GM12878 (cell line): Measurements from ENCODE around the gene ARAP2. TPM values are rescaled to one million over a fixed set of nuclear protein-coding genes. Genes with fewer than 3 reads are reported as not detected.

ENCODE experiments used
- ATAC-seq: fragments of 200-7000 bp; cut with Tn5 transposase; 3 replicates; pipeline ENCODE4 v1.9.1; 2020; ENCODE audit warnings: mild to moderate bottlenecking, moderate library complexity
- BruUV-seq: library from RNA; stranded (reverse); fragments of 400-500 nt; replicated peaks from 2 replicates; lab custom pipeline; 2021; lab: Mats Ljungman, UMichigan
- CTCF ChIA-PET: fragments of 300-600 bp; sonication (Branson Sonifier 250); formaldehyde crosslinking; extraction: SDS; loops from one replicate; lab custom pipeline; 2021; ENCODE audit warnings: inconsistent platforms; lab: Yijun Ruan, JAX
- POLR2A ChIA-PET: fragments of 350-600 bp; formaldehyde crosslinking; extraction: SDS; loops from one replicate; lab custom pipeline; 2021; ENCODE audit warnings: inconsistent platforms; lab: Charles Lee
- RAD21 ChIA-PET: fragments of 300-600 bp; sonication (Branson Sonifier 250); formaldehyde crosslinking; loops from one replicate; lab custom pipeline; 2023; ENCODE audit warnings: antibody characterized with exemption; ENCODE audit not compliant: unreplicated experiment; lab: Charles Lee
- SMC1A ChIA-PET: fragments of 300-600 bp; sonication (Branson Sonifier 250); formaldehyde crosslinking; loops from one replicate; lab custom pipeline; 2023; ENCODE audit not compliant: unreplicated experiment, uncharacterized antibody; lab: Charles Lee
- DNase-seq: peaks from one replicate; pipeline ENCODE4 v3.0.0-alpha.2; 2011; ENCODE audit warnings: low read depth, low spot score
- FAIRE-seq: peaks from 3 replicates; lab custom pipeline; 2011; peaks lifted over from hg19 to GRCh38; lab: Jason Lieb, UNC
- H2AFZ ChIP-seq: 2 replicates; pipeline ENCODE4 v1.6.0; 2011; ENCODE audit warnings: low read depth, low read length, control low read depth; ENCODE audit not compliant: control insufficient read depth
- H3K27ac ChIP-seq: 2 replicates; pipeline ENCODE4 v1.5.1; 2011; ENCODE audit warnings: control low read depth; ENCODE audit not compliant: control insufficient read depth, insufficient read depth
- H3K27me3 ChIP-seq, 2 experiments: replicated peaks in 1 of 2; 2 replicates each; pipeline versions ENCODE4 v1.6.0 to v1.6.1; 2011; ENCODE audit warnings: low read length in 1 of 2; ENCODE audit not compliant: control insufficient read depth in 2 of 2, insufficient read depth in 2 of 2
- H3K36me3 ChIP-seq, 2 experiments: 2 replicates each; pipeline ENCODE4 v1.5.1; 2011; ENCODE audit warnings: low read length in 1 of 2; ENCODE audit not compliant: control insufficient read depth in 2 of 2, insufficient read depth in 2 of 2
- H3K4me1 ChIP-seq: 2 replicates; pipeline ENCODE4 v1.6.1; 2011; ENCODE audit warnings: mild to moderate bottlenecking, low read length, moderate library complexity, mixed read lengths; ENCODE audit not compliant: control insufficient read depth, insufficient read depth
- H3K4me2 ChIP-seq: 2 replicates; pipeline ENCODE4 v1.6.0; 2011; ENCODE audit warnings: control low read depth; ENCODE audit not compliant: control insufficient read depth, insufficient read depth
- H3K4me3 ChIP-seq: fragments of 200-600 bp; sonication (generic); 2 replicates; pipeline ENCODE4 v1.5.1; 2016
- H3K79me2 ChIP-seq: 2 replicates; pipeline ENCODE4 v1.6.0; 2011; ENCODE audit warnings: low read length; ENCODE audit not compliant: control insufficient read depth, insufficient read depth
- H3K9ac ChIP-seq: 2 replicates; pipeline ENCODE4 v1.8.0; 2011; ENCODE audit warnings: low read length, control low read depth, mixed read lengths; ENCODE audit not compliant: control insufficient read depth, insufficient read depth
- H3K9me3 ChIP-seq: replicated peaks from 3 replicates; pipeline ENCODE4 v1.5.1; 2011; ENCODE audit warnings: mild to moderate bottlenecking, low read length; ENCODE audit not compliant: control insufficient read depth, insufficient read depth
- H4K20me1 ChIP-seq: 2 replicates; pipeline ENCODE4 v1.6.0; 2011; ENCODE audit not compliant: control insufficient read depth, insufficient read depth
- CBX3 ChIP-seq: fragments of 200-600 bp; sonication (generic); IDR thresholded peaks from 2 replicates; pipeline ENCODE4 v1.6.1; 2016; ENCODE audit warnings: low read depth, borderline replicate concordance
- CEBPB ChIP-seq, 2 experiments: fragments of 150-350 bp in 1 of 2; IDR thresholded peaks; 2 replicates each; pipeline ENCODE4 v1.6.1; 2012 to 2014; ENCODE audit warnings: low read depth in 2 of 2, low read length in 2 of 2, borderline replicate concordance in 1 of 2, inconsistent platforms in 1 of 2
- CHD2 ChIP-seq: IDR thresholded peaks from 2 replicates; pipeline ENCODE4 v1.6.1; 2011; ENCODE audit warnings: low read depth, low read length, improper control_type of control experiment, borderline replicate concordance
- CREB1 ChIP-seq: IDR thresholded peaks from 2 replicates; pipeline ENCODE4 v1.6.1; 2012; ENCODE audit warnings: low read depth, mild to moderate bottlenecking, inconsistent platforms
- IKZF1 ChIP-seq: fragments of 450-650 bp; conservative IDR thresholded peaks from 2 replicates; pipeline ENCODE4 v1.6.1; 2017; ENCODE audit warnings: antibody characterized with exemption, mild to moderate bottlenecking
- JUNB ChIP-seq: IDR thresholded peaks from 2 replicates; pipeline ENCODE4 v1.6.1; 2016; ENCODE audit warnings: antibody characterized with exemption, mild to moderate bottlenecking
- KDM1A ChIP-seq: fragments of 200-600 bp; sonication (generic); IDR thresholded peaks from 2 replicates; pipeline ENCODE4 v1.6.1; 2016; ENCODE audit warnings: borderline replicate concordance
- KLF5 ChIP-seq: fragments of 450-650 bp; IDR thresholded peaks from 2 replicates; pipeline ENCODE4 v1.6.1; 2014; ENCODE audit warnings: mild to moderate bottlenecking; ENCODE audit not compliant: partially characterized antibody
- LARP7 ChIP-seq: fragments of 450-650 bp; IDR thresholded peaks from 2 replicates; pipeline ENCODE4 v1.6.1; 2017; ENCODE audit warnings: mild to moderate bottlenecking
- MYC ChIP-seq: IDR thresholded peaks from 2 replicates; pipeline ENCODE4 v1.6.1; 2011; ENCODE audit warnings: mild to moderate bottlenecking, low read length, moderate library complexity, inconsistent platforms; ENCODE audit not compliant: insufficient read depth, insufficient replicate concordance, insufficient read length, severe bottlenecking
- NFIC ChIP-seq: IDR thresholded peaks from 2 replicates; pipeline ENCODE4 v1.6.1; 2012; ENCODE audit warnings: low read depth, mild to moderate bottlenecking, inconsistent platforms, low read length, moderate library complexity
- NR2F1 ChIP-seq: fragments of 450-650 bp; conservative IDR thresholded peaks from 2 replicates; pipeline ENCODE4 v1.6.1; 2017; ENCODE audit warnings: mild to moderate bottlenecking
- PAX5 ChIP-seq: IDR thresholded peaks from 2 replicates; pipeline ENCODE4 v1.6.1; 2011; ENCODE audit warnings: low read depth, low read length, borderline replicate concordance
- ZBED1 ChIP-seq: IDR thresholded peaks from 2 replicates; pipeline ENCODE4 v1.6.1; 2016; ENCODE audit warnings: borderline replicate concordance
- ZNF274 ChIP-seq: IDR thresholded peaks from one replicate; pipeline ENCODE4 v1.8.0; 2011; ENCODE audit not compliant: insufficient read length, insufficient read depth
- WGBS: methylation state at CpG from one replicate; pipeline ENCODE4 v1.1.6; 2016; ENCODE audit warnings: low lambda C conversion rate; ENCODE audit not compliant: insufficient replicate concordance, insufficient coverage; ENCODE audit errors: missing lambda C conversion rate; 5-methylcytosine and 5-hydroxymethylcytosine counted together
- in situ Hi-C: fragments of 300-500 bp; cut with MboI; formaldehyde crosslinking; loops from 9 replicates; pipeline ENCODE4 v1.14.3; 2018; ENCODE audit warnings: mixed read lengths
- intact Hi-C: fragments of 100-400 bp; cut with micrococcal nuclease; formaldehyde crosslinking; loops from one replicate; pipeline ENCODE4 v1.14.2; 2022; ENCODE audit not compliant: unreplicated experiment
- polyA plus RNA-seq, 11 experiments: library from polyadenylated mRNA; depleted of rRNA in 4 of 11; unstranded in 6 of 11; stranded (reverse) in 5 of 11; fragments of >200 nt; fragmentation: Nextera tagmentation in 4 of 11; fragmentation: Illumina TruSeq in 1 of 11; extraction: Ambion mirVana in 4 of 11; extraction: Trizol in 1 of 11; gene quantifications; 1 replicate in 1 of 11; 2 replicates in 10 of 11; pipeline versions ENCODE4 v1.2.1 to v1.2.3, GENCODE V29; 2011 to 2016; ENCODE audit warnings: inconsistent platforms in 2 of 11, missing spikeins in 2 of 11, low read depth in 1 of 11
- total RNA-seq, 4 experiments: library from RNA; depleted of rRNA in 3 of 4; stranded (reverse); fragments of >200 nt in 3 of 4; fragmentation: Illumina TruSeq in 1 of 4; extraction: Trizol in 1 of 4; gene quantifications; 2 replicates each; pipeline versions ENCODE4 v1.2.1 to v1.2.3, GENCODE V29; 2013 to 2021
- TF ChIP-seq, protein P1 (sequence below): fragments of 450-650 bp; formaldehyde crosslinking; IDR thresholded peaks from 2 replicates; pipeline ENCODE4 v1.5.0; 2022; ENCODE audit warnings: mild to moderate bottlenecking, missing genetic modification characterization
- TF ChIP-seq, protein P2 (sequence below): fragments of 450-650 bp; IDR thresholded peaks from 2 replicates; pipeline ENCODE4 v1.6.1; 2017; ENCODE audit warnings: mild to moderate bottlenecking, moderate library complexity

ARAP2 gene
- total and polyA plus RNA-seq, 10 of the 15 experiments (the other 5 are each of a cell fraction or from before 2014, with no cell fraction given), result 5.4 to 36.1 (median 12.2) TPM

DNA sequence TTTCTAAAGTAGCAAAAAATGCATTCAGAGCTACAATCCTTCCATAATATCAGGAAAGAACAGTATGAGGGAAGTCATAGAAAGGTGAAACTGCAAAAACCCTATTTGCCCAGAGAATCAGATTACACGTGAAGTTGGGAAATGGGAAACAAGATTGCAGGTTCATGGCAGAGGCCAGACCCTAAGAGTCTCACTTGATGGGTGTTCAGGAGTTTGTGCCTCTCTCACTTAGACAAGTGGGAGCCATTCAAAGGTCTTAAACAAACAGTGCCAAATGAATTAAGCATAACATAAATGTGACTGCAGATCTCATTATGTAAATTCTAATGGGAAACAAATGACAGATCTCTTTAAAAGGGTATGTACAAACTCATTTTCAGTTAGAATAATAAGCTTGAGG, 91.6 kb downstream of the ARAP2 start (continued):
- TF ChIP-seq, protein P1, sequence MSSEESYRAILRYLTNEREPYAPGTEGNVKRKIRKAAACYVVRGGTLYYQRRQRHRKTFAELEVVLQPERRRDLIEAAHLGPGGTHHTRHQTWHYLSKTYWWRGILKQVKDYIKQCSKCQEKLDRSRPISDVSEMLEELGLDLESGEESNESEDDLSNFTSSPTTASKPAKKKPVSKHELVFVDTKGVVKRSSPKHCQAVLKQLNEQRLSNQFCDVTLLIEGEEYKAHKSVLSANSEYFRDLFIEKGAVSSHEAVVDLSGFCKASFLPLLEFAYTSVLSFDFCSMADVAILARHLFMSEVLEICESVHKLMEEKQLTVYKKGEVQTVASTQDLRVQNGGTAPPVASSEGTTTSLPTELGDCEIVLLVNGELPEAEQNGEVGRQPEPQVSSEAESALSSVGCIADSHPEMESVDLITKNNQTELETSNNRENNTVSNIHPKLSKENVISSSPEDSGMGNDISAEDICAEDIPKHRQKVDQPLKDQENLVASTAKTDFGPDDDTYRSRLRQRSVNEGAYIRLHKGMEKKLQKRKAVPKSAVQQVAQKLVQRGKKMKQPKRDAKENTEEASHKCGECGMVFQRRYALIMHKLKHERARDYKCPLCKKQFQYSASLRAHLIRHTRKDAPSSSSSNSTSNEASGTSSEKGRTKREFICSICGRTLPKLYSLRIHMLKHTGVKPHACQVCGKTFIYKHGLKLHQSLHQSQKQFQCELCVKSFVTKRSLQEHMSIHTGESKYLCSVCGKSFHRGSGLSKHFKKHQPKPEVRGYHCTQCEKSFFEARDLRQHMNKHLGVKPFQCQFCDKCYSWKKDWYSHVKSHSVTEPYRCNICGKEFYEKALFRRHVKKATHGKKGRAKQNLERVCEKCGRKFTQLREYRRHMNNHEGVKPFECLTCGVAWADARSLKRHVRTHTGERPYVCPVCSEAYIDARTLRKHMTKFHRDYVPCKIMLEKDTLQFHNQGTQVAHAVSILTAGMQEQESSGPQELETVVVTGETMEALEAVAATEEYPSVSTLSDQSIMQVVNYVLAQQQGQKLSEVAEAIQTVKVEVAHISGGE (CRISPR knock-in tag), result no peak
- TF ChIP-seq CBX3, result no peak
- no peak for TF ChIP-seq IKZF1
- no peak for TF ChIP-seq PAX5
- TF ChIP-seq ZBED1, result no peak
- TF ChIP-seq ZNF274, result no peak
- TF ChIP-seq CREB1, result no peak
- no peak for TF ChIP-seq NR2F1
- TF ChIP-seq JUNB, result no peak
- TF ChIP-seq CHD2, result no peak

DNA sequence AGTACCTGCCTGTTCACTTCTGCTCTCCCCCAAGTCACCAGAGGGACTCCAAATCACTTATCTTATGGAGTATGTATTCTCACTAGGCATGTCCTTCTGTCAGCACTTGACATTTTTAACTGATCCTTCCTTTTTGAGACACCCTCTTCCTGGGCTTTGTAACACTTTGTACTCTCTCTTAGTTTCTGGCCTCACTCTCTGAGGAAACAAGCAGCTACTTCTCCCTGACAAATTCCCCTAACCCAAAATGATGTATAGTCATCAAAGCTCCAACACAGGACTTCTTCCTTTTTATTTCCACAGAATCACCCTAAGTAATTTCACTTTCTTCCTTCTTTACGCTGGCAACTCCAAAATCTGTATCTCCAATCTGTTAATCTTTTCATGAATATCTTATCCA, 101.8 kb downstream of the ARAP2 start:
- ATAC-seq (no peak), DNase-seq (no peak), FAIRE-seq (peak; percentile 64)
- WGBS, result 93% methylated on average over 1 of the region's 1 CpG
- CTCF ChIA-PET, result interaction anchor here (1.6 kb wide), 1 partner anchor 9 kb away, joined by 4 read pairs; no protein-coding TSS in a partner anchor
- Histone ChIP-seq H3K9me3 (no peaks in the 10 kb centered on the region), H3K36me3 (peaks cover 0 to 6% of the 10 kb centered on the region in 2 experiments; a peak in 1 of 4 replicates), H3K4me1 (no peaks in the 10 kb centered on the region), H3K79me2 (no peaks in the 10 kb centered on the region), H3K27me3 (no peaks in the 10 kb centered on the region), H4K20me1 (no peaks in the 10 kb centered on the region), H3K27ac (no peak overlapping the region), H3K4me2 (no peak overlapping the region), H3K4me3 (no peak overlapping the region), H2AFZ (no peak overlapping the region), H3K9ac (no peak overlapping the region)
- POLR2A ChIA-PET, result no interaction called here
- in situ Hi-C loops, result no loop called here
- intact Hi-C loops, result no loop called here
- RAD21 ChIA-PET, result no interaction called here
- no TSS peak for BruUV-seq
- SMC1A ChIA-PET, result interaction anchor here (0.8 to 1.4 kb wide), 3 partner anchors 8 to 22 kb away, joined by 4 to 7 read pairs (median 4); no protein-coding TSS in a partner anchor
- TF ChIP-seq NFIC (no peak), MYC (no peak), IKZF1 (no peak), KLF5 (no peak), LARP7 (no peak), CEBPB (IDR thresholded peaks at IDR 0.05; ENCODE audit: borderline replicate concordance in 1 of 2, low read depth in 2 of 2, low read length in 2 of 2) (no peak), KDM1A (no peak)
- TF ChIP-seq, protein P2, sequence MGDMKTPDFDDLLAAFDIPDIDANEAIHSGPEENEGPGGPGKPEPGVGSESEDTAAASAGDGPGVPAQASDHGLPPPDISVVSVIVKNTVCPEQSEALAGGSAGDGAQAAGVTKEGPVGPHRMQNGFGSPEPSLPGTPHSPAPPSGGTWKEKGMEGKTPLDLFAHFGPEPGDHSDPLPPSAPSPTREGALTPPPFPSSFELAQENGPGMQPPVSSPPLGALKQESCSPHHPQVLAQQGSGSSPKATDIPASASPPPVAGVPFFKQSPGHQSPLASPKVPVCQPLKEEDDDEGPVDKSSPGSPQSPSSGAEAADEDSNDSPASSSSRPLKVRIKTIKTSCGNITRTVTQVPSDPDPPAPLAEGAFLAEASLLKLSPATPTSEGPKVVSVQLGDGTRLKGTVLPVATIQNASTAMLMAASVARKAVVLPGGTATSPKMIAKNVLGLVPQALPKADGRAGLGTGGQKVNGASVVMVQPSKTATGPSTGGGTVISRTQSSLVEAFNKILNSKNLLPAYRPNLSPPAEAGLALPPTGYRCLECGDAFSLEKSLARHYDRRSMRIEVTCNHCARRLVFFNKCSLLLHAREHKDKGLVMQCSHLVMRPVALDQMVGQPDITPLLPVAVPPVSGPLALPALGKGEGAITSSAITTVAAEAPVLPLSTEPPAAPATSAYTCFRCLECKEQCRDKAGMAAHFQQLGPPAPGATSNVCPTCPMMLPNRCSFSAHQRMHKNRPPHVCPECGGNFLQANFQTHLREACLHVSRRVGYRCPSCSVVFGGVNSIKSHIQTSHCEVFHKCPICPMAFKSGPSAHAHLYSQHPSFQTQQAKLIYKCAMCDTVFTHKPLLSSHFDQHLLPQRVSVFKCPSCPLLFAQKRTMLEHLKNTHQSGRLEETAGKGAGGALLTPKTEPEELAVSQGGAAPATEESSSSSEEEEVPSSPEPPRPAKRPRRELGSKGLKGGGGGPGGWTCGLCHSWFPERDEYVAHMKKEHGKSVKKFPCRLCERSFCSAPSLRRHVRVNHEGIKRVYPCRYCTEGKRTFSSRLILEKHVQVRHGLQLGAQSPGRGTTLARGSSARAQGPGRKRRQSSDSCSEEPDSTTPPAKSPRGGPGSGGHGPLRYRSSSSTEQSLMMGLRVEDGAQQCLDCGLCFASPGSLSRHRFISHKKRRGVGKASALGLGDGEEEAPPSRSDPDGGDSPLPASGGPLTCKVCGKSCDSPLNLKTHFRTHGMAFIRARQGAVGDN, result no peak
